ENCODE results near the gene SGMS1.

SGMS1 gene

GRCh38 chr10:50349554-50349953 lies 274.2 kb downstream of the SGMS1 start:
- Histone ChIP-seq H3K4me2 (ENCODE audit: insufficient read depth, low read length, poor library complexity, severe bottlenecking) (no peak overlapping the region), H3K9me3 (replicated peaks in 1 of 2; ENCODE audit: control insufficient read depth in 2 of 2, insufficient read depth in 1 of 2, low read depth in 1 of 2, low read length in 2 of 2) (no peaks in the 10 kb centered on the region), H2BK15ac (ENCODE audit: low read length) (no peak overlapping the region), H2BK5ac (ENCODE audit: low read length) (no peak overlapping the region), H4K91ac (ENCODE audit: low read depth, low read length, poor library complexity) (no peak overlapping the region), H2AK5ac (ENCODE audit: low read depth, low read length) (no peak overlapping the region), H3K36me3 (replicated peaks in 1 of 2; ENCODE audit: control insufficient read depth in 2 of 2, insufficient read depth in 2 of 2, low read length in 2 of 2) (no peaks in the 10 kb centered on the region), H3K4ac (ENCODE audit: low read length) (no peak overlapping the region), H2AFZ (ENCODE audit: low read length) (no peak overlapping the region), H2BK120ac (ENCODE audit: low read depth, low read length) (no peak overlapping the region), H4K8ac (ENCODE audit: low read depth, low read length) (no peak overlapping the region), H3K4me3 (ENCODE audit: low read length in 2 of 2) (no peak overlapping the region), H3K23ac (ENCODE audit: low read depth, low read length, poor library complexity) (no peak overlapping the region), H2BK12ac (ENCODE audit: low read length) (no peak overlapping the region), H3K27me3 (ENCODE audit: control insufficient read depth in 3 of 3, insufficient read depth in 3 of 3, low read depth in 1 of 3, low read length in 3 of 3) (no peaks in the 10 kb centered on the region), H3K4me1 (ENCODE audit: control insufficient read depth in 2 of 2, insufficient read depth in 1 of 2, low read depth in 1 of 2, low read length in 2 of 2) (no peaks in the 10 kb centered on the region), H3K9ac (ENCODE audit: low read depth, low read length, poor library complexity) (no peak overlapping the region), H3K27ac (replicated peaks; ENCODE audit: low read length) (no peak overlapping the region), H3K79me1 (ENCODE audit: low read depth, low read length) (no peaks in the 10 kb centered on the region), H3K18ac (ENCODE audit: low read length) (no peak overlapping the region), H3K14ac (ENCODE audit: low read length) (no peak overlapping the region)
- DNase-seq (ENCODE audit: low spot score), result no peak
- WGBS, 2 donors (ENCODE audit: extremely low coverage in 2 of 2, insufficient read length in 2 of 2, insufficient replicate concordance in 1 of 2), result no CpG with 5 or more reads among the region's 1 CpG

DNA sequence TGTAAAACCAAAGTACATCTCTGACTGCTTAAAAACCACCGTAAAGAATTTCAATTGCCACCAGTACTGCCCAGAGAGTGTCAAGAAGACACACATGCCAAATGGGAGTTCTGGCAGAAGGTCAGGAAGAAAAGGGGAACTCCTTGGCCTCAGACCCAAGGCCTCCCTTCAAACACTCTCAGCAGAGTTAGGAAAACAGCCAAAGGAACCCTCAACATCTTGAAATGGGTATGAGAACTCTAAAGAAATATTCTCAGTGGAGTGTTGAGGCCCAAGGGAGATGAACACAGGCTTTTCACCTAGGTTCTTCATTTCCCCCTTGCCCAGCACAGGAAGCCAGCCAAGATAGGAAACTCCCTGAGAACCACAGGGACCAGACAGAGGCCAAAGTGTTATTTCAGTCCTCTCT lies 276.4 kb downstream of the SGMS1 start:
- Histone ChIP-seq H4K91ac (ENCODE audit: low read depth, low read length, poor library complexity) (no peak overlapping the region), H3K9ac (ENCODE audit: low read depth, low read length, poor library complexity) (no peak overlapping the region), H3K23ac (ENCODE audit: low read depth, low read length, poor library complexity) (no peak overlapping the region), H4K8ac (ENCODE audit: low read depth, low read length) (no peak overlapping the region), H2BK15ac (ENCODE audit: low read length) (no peak overlapping the region), H3K4me3 (ENCODE audit: low read length in 2 of 2) (no peak overlapping the region), H3K27ac (replicated peaks; ENCODE audit: low read length) (no peak overlapping the region), H3K4ac (ENCODE audit: low read length) (no peak overlapping the region), H3K9me3 (replicated peaks in 1 of 2; ENCODE audit: control insufficient read depth in 2 of 2, insufficient read depth in 1 of 2, low read depth in 1 of 2, low read length in 2 of 2) (no peaks in the 10 kb centered on the region), H3K18ac (ENCODE audit: low read length) (no peak overlapping the region), H3K79me1 (ENCODE audit: low read depth, low read length) (no peaks in the 10 kb centered on the region), H2AFZ (ENCODE audit: low read length) (no peak overlapping the region), H3K14ac (ENCODE audit: low read length) (no peak overlapping the region), H2AK5ac (ENCODE audit: low read depth, low read length) (no peak overlapping the region), H3K4me1 (ENCODE audit: control insufficient read depth in 2 of 2, insufficient read depth in 1 of 2, low read depth in 1 of 2, low read length in 2 of 2) (no peaks in the 10 kb centered on the region), H2BK5ac (ENCODE audit: low read length) (no peak overlapping the region), H3K36me3 (replicated peaks in 1 of 2; ENCODE audit: control insufficient read depth in 2 of 2, insufficient read depth in 2 of 2, low read length in 2 of 2) (no peaks in the 10 kb centered on the region), H2BK12ac (ENCODE audit: low read length) (no peak overlapping the region), H3K4me2 (ENCODE audit: insufficient read depth, low read length, poor library complexity, severe bottlenecking) (no peak overlapping the region), H3K27me3 (ENCODE audit: control insufficient read depth in 3 of 3, insufficient read depth in 3 of 3, low read depth in 1 of 3, low read length in 3 of 3) (no peaks in the 10 kb centered on the region), H2BK120ac (ENCODE audit: low read depth, low read length) (no peak overlapping the region)
- no CpG with 5 or more reads among the region's 1 CpG for WGBS, 2 donors (ENCODE audit: extremely low coverage in 2 of 2, insufficient read length in 2 of 2, insufficient replicate concordance in 1 of 2)
- DNase-seq (ENCODE audit: low spot score), result no peak

DNA sequence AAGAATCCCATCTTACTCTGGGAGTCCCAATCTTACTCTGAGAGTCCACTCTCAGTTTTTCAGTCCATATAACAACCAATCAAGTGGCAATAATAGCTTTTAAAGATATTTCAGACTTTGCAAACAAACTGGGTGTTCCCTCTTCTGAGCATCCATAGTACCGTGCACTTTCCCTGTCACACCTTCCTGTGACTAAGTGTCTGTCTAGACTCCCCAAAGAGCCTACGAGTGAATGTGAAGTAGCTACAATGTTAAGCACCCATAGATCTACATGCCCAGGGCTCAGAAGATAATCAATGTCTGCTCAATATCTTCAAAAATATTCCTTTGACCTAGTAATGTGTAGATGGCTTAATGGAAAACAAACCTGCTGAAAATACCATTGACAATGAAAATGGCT lies 276.8 kb downstream of the SGMS1 start:
- Histone ChIP-seq H3K9me3 (replicated peaks in 1 of 2; ENCODE audit: control insufficient read depth in 2 of 2, insufficient read depth in 1 of 2, low read depth in 1 of 2, low read length in 2 of 2) (no peaks in the 10 kb centered on the region), H3K36me3 (replicated peaks in 1 of 2; ENCODE audit: control insufficient read depth in 2 of 2, insufficient read depth in 2 of 2, low read length in 2 of 2) (no peaks in the 10 kb centered on the region), H4K91ac (ENCODE audit: low read depth, low read length, poor library complexity) (no peak overlapping the region), H2BK5ac (ENCODE audit: low read length) (no peak overlapping the region), H4K8ac (ENCODE audit: low read depth, low read length) (no peak overlapping the region), H2BK120ac (ENCODE audit: low read depth, low read length) (no peak overlapping the region), H2AK5ac (ENCODE audit: low read depth, low read length) (no peak overlapping the region), H2AFZ (ENCODE audit: low read length) (no peak overlapping the region), H3K4me1 (ENCODE audit: control insufficient read depth in 2 of 2, insufficient read depth in 1 of 2, low read depth in 1 of 2, low read length in 2 of 2) (no peaks in the 10 kb centered on the region), H3K23ac (ENCODE audit: low read depth, low read length, poor library complexity) (no peak overlapping the region), H2BK15ac (ENCODE audit: low read length) (no peak overlapping the region), H3K18ac (ENCODE audit: low read length) (no peak overlapping the region), H3K4ac (ENCODE audit: low read length) (no peak overlapping the region), H3K79me1 (ENCODE audit: low read depth, low read length) (no peaks in the 10 kb centered on the region), H3K4me2 (ENCODE audit: insufficient read depth, low read length, poor library complexity, severe bottlenecking) (no peak overlapping the region), H3K9ac (ENCODE audit: low read depth, low read length, poor library complexity) (no peak overlapping the region), H3K27ac (replicated peaks; ENCODE audit: low read length) (no peak overlapping the region), H3K14ac (ENCODE audit: low read length) (no peak overlapping the region), H3K4me3 (ENCODE audit: low read length in 2 of 2) (no peak overlapping the region), H2BK12ac (ENCODE audit: low read length) (no peak overlapping the region), H3K27me3 (ENCODE audit: control insufficient read depth in 3 of 3, insufficient read depth in 3 of 3, low read depth in 1 of 3, low read length in 3 of 3) (no peaks in the 10 kb centered on the region)
- no peak for DNase-seq (ENCODE audit: low spot score)
- WGBS, 2 donors (ENCODE audit: extremely low coverage in 2 of 2, insufficient read length in 2 of 2, insufficient replicate concordance in 1 of 2), result no CpG with 5 or more reads among the region's 2 CpGs

GRCh38 chr10:50345545-50345944 lies 278.2 kb downstream of the SGMS1 start:
- no peak overlapping the region for H2BK12ac ChIP-seq (ENCODE audit: low read length)
- no peak for DNase-seq (ENCODE audit: low spot score)
- H3K4me3 ChIP-seq (ENCODE audit: low read length in 2 of 2), result no peak overlapping the region
- no peaks in the 10 kb centered on the region for H3K9me3 ChIP-seq (replicated peaks in 1 of 2; ENCODE audit: control insufficient read depth in 2 of 2, insufficient read depth in 1 of 2, low read depth in 1 of 2, low read length in 2 of 2)
- H2BK5ac ChIP-seq (ENCODE audit: low read length), result no peak overlapping the region
- H3K27ac ChIP-seq (replicated peaks; ENCODE audit: low read length), result no peak overlapping the region
- no peak overlapping the region for H3K4me2 ChIP-seq (ENCODE audit: insufficient read depth, low read length, poor library complexity, severe bottlenecking)
- no peak overlapping the region for H3K9ac ChIP-seq (ENCODE audit: low read depth, low read length, poor library complexity)
- H3K27me3 ChIP-seq (ENCODE audit: control insufficient read depth in 3 of 3, insufficient read depth in 3 of 3, low read depth in 1 of 3, low read length in 3 of 3), result no peaks in the 10 kb centered on the region
- H2AFZ ChIP-seq (ENCODE audit: low read length), result no peak overlapping the region
- H3K4ac ChIP-seq (ENCODE audit: low read length), result no peak overlapping the region
- no peaks in the 10 kb centered on the region for H3K79me1 ChIP-seq (ENCODE audit: low read depth, low read length)
- H2BK120ac ChIP-seq (ENCODE audit: low read depth, low read length), result no peak overlapping the region
- H4K91ac ChIP-seq (ENCODE audit: low read depth, low read length, poor library complexity), result no peak overlapping the region
- H3K23ac ChIP-seq (ENCODE audit: low read depth, low read length, poor library complexity), result no peak overlapping the region
- no CpG with 5 or more reads among the region's 3 CpGs for WGBS, 2 donors (ENCODE audit: extremely low coverage in 2 of 2, insufficient read length in 2 of 2, insufficient replicate concordance in 1 of 2)
- H2AK5ac ChIP-seq (ENCODE audit: low read depth, low read length), result no peak overlapping the region
- no peak overlapping the region for H3K18ac ChIP-seq (ENCODE audit: low read length)
- H3K14ac ChIP-seq (ENCODE audit: low read length), result no peak overlapping the region
- no peak overlapping the region for H4K8ac ChIP-seq (ENCODE audit: low read depth, low read length)
- no peak overlapping the region for H2BK15ac ChIP-seq (ENCODE audit: low read length)
- no peaks in the 10 kb centered on the region for H3K36me3 ChIP-seq (replicated peaks in 1 of 2; ENCODE audit: control insufficient read depth in 2 of 2, insufficient read depth in 2 of 2, low read length in 2 of 2)
- no peaks in the 10 kb centered on the region for H3K4me1 ChIP-seq (ENCODE audit: control insufficient read depth in 2 of 2, insufficient read depth in 1 of 2, low read depth in 1 of 2, low read length in 2 of 2)
